HepG2 (cell line): ENCODE data around the gene OLFM2. TPM values are rescaled to one million over a fixed set of nuclear protein-coding genes. Genes with fewer than 3 reads are reported as not detected.

Source experiments
- ATM ChIP-seq: fragments of 450-650 bp; IDR thresholded peaks from 2 replicates; pipeline ENCODE4 v1.7.1; 2017; ENCODE audit warnings: mild to moderate bottlenecking, borderline replicate concordance
- BATF2 ChIP-seq: sonication (generic); formaldehyde crosslinking; IDR thresholded peaks from 2 replicates; pipeline ENCODE4 v1.8.0; 2022; ENCODE audit warnings: mild to moderate bottlenecking, missing genetic modification reagents, moderate library complexity
- CEBPZ ChIP-seq: IDR thresholded peaks from 2 replicates; pipeline ENCODE4 v1.6.1; 2012; ENCODE audit warnings: low read length, improper control_type of control experiment
- CENPX ChIP-seq: sonication (generic); formaldehyde crosslinking; IDR thresholded peaks from 2 replicates; pipeline ENCODE4 v1.9.0; 2021; ENCODE audit warnings: mild to moderate bottlenecking, missing genetic modification reagents, moderate library complexity
- HMG20A ChIP-seq: IDR thresholded peaks from 2 replicates; pipeline ENCODE4 v1.6.1; 2016; ENCODE audit warnings: borderline replicate concordance
- HOMEZ ChIP-seq: IDR thresholded peaks from 2 replicates; pipeline ENCODE4 v1.6.1; 2016; ENCODE audit warnings: low read depth
- JUND ChIP-seq: sonication (generic); formaldehyde crosslinking; IDR thresholded peaks from 2 replicates; pipeline ENCODE4 v1.8.0; 2022; ENCODE audit warnings: mild to moderate bottlenecking, missing genetic modification reagents
- MTA1 ChIP-seq: sonication (generic); formaldehyde crosslinking; IDR thresholded peaks from 2 replicates; pipeline ENCODE4 v1.4.0; 2020; ENCODE audit warnings: missing genetic modification reagents, mild to moderate bottlenecking, borderline replicate concordance
- NONO ChIP-seq, 2 experiments: fragments of 450-650 bp in 1 of 2; sonication (generic) in 1 of 2; formaldehyde crosslinking in 1 of 2; IDR thresholded peaks in 1 of 2; conservative IDR thresholded peaks in 1 of 2; 2 replicates each; pipeline versions ENCODE4 v1.6.1 to v1.8.0; 2017 to 2022; ENCODE audit warnings: mild to moderate bottlenecking in 1 of 2, missing genetic modification reagents in 1 of 2, moderate library complexity in 1 of 2
- PLRG1 ChIP-seq: fragments of 450-650 bp; conservative IDR thresholded peaks from 2 replicates; pipeline ENCODE4 v1.6.1; 2016
- RAD21 ChIP-seq: fragments of 450-650 bp; formaldehyde crosslinking; IDR thresholded peaks from 2 replicates; pipeline ENCODE4 v1.5.0; 2020; ENCODE audit warnings: mild to moderate bottlenecking
- RFX1 ChIP-seq: fragments of 450-650 bp; IDR thresholded peaks from 2 replicates; pipeline ENCODE4 v1.6.1; 2017
- SATB2 ChIP-seq: sonication (generic); formaldehyde crosslinking; IDR thresholded peaks from 2 replicates; pipeline ENCODE4 v1.5.0; 2020; ENCODE audit warnings: missing genetic modification reagents
- SIN3B ChIP-seq: fragments of 150-350 bp; IDR thresholded peaks from 2 replicates; pipeline ENCODE4 v1.6.1; 2014; ENCODE audit warnings: low read length
- TEF ChIP-seq: sonication (generic); formaldehyde crosslinking; IDR thresholded peaks from 2 replicates; pipeline ENCODE4 v1.5.0; 2020; ENCODE audit warnings: missing genetic modification reagents
- ZNF460 ChIP-seq: sonication (generic); formaldehyde crosslinking; IDR thresholded peaks from 2 replicates; pipeline ENCODE4 v1.5.1; 2020; ENCODE audit warnings: missing genetic modification reagents, mild to moderate bottlenecking, borderline replicate concordance
- ZNF670 ChIP-seq: sonication (generic); formaldehyde crosslinking; IDR thresholded peaks from 2 replicates; pipeline ENCODE4 v1.8.0; 2022; ENCODE audit warnings: mild to moderate bottlenecking, missing genetic modification reagents, borderline replicate concordance
- ZNF737 ChIP-seq: sonication (generic); formaldehyde crosslinking; IDR thresholded peaks from 2 replicates; pipeline ENCODE4 v1.5.0; 2020; ENCODE audit warnings: missing genetic modification reagents, mild to moderate bottlenecking, borderline replicate concordance
- ZNF75D ChIP-seq: sonication (generic); formaldehyde crosslinking; IDR thresholded peaks from 2 replicates; pipeline ENCODE4 v1.8.1; 2023; ENCODE audit warnings: missing genetic modification reagents, mild to moderate bottlenecking, borderline replicate concordance
- ZNF772 ChIP-seq: sonication (generic); formaldehyde crosslinking; IDR thresholded peaks from 2 replicates; pipeline ENCODE4 v1.5.0; 2020; ENCODE audit warnings: mild to moderate bottlenecking, missing genetic modification reagents
- ZNF781 ChIP-seq: sonication (generic); formaldehyde crosslinking; IDR thresholded peaks from 2 replicates; pipeline ENCODE4 v1.5.1; 2020; ENCODE audit warnings: borderline replicate concordance, mild to moderate bottlenecking, missing genetic modification reagents; ENCODE audit errors: not compliant biosample characterization
- ZNF784 ChIP-seq: sonication (generic); formaldehyde crosslinking; IDR thresholded peaks from 2 replicates; pipeline ENCODE4 v1.5.1; 2020; ENCODE audit warnings: missing genetic modification reagents, mild to moderate bottlenecking, borderline replicate concordance
- ZNF788 ChIP-seq: sonication (generic); formaldehyde crosslinking; IDR thresholded peaks from 2 replicates; pipeline ENCODE4 v1.5.0; 2020; ENCODE audit warnings: mild to moderate bottlenecking, missing genetic modification reagents, borderline replicate concordance
- polyA plus RNA-seq, 8 experiments: library from polyadenylated mRNA; depleted of rRNA in 3 of 8; stranded (reverse) in 7 of 8; unstranded in 1 of 8; fragments of >200 nt; fragmentation: Illumina TruSeq in 4 of 8; extraction: Trizol in 4 of 8; gene quantifications; 2 replicates each; pipeline versions ENCODE4 v1.2.1 to v1.2.3, GENCODE V29; 2011 to 2016; ENCODE audit warnings: low read depth in 4 of 8, missing spikeins in 1 of 8, mixed read lengths in 1 of 8; ENCODE audit not compliant: insufficient read depth in 1 of 8
- total RNA-seq, 5 experiments: library from RNA; depleted of rRNA; stranded (reverse); fragments of >200 nt; fragmentation: Illumina TruSeq; extraction: Trizol; gene quantifications; 2 replicates each; pipeline ENCODE4 v1.2.3, GENCODE V29; 2016; ENCODE audit warnings: low read depth in 1 of 5

OLFM2 gene
- total and polyA plus RNA-seq, 2 of the 13 experiments (the other 11 are each of a cell fraction or from before 2014, with no cell fraction given) = 0.20 to 0.51 TPM

- no peak for TF ChIP-seq ZNF784
- peak; percentile 99 for TF ChIP-seq RFX1
- no peak for TF ChIP-seq ZNF737 (CRISPR knock-in tag)
- TF ChIP-seq CENPX (CRISPR knock-in tag) = no peak
- no peak for TF ChIP-seq BATF2 (CRISPR knock-in tag)
- TF ChIP-seq ZNF460 (CRISPR knock-in tag) = no peak
- no peak for TF ChIP-seq HMG20A
- TF ChIP-seq ZNF788 (CRISPR knock-in tag) = no peak
- no peak for TF ChIP-seq ATM
- TF ChIP-seq CEBPZ = no peak
- no peak; the same call in 1 of the 2 replicates for TF ChIP-seq SIN3B
- TF ChIP-seq ZNF75D (CRISPR knock-in tag) = no peak
- TF ChIP-seq SATB2 (CRISPR knock-in tag) = no peak
- peak; percentile 47; the same call in 1 of the 2 replicates for TF ChIP-seq HOMEZ
- TF ChIP-seq ZNF772 (CRISPR knock-in tag) = no peak
- no peak for TF ChIP-seq MTA1 (CRISPR knock-in tag)
- TF ChIP-seq JUND (CRISPR knock-in tag) = no peak
- no peak for TF ChIP-seq TEF (CRISPR knock-in tag)
- no peak for TF ChIP-seq ZNF781 (CRISPR knock-in tag)
- TF ChIP-seq ZNF670 = no peak
- no peak for TF ChIP-seq NONO (IDR thresholded peaks at IDR 0.05)
- TF ChIP-seq NONO (CRISPR knock-in tag; conservative IDR thresholded peaks at IDR 0.05) = 0 out of 2 replicates have a peak, but pooled peaks have one; percentile 57
- TF ChIP-seq RAD21 (CRISPR knock-in tag) = no peak
- TF ChIP-seq PLRG1 = no peak
These were observed 101.4 kb downstream of the OLFM2 start, which contains the start of gene PIN1 (continued) for GRCh38 chr19:9834726-9835506.
